Fibroblast of lung (primary cell): ENCODE data around the gene JAK2. TPM values are rescaled to one million over a fixed set of nuclear protein-coding genes. Genes with fewer than 3 reads are reported as not detected.

ENCODE experiments used
- DNase-seq, 2 donors: peaks; one replicate each; pipeline versions ENCODE4 v3.0.0 to v3.0.0-alpha.2; 2010; ENCODE audit warnings: low read depth in 2 of 2
- H2AFZ ChIP-seq: 2 replicates; pipeline ENCODE4 v1.5.1; 2012; ENCODE audit warnings: low read length, control low read depth, inconsistent platforms
- H3K27ac ChIP-seq: 2 replicates; pipeline ENCODE4 v1.5.1; 2011; ENCODE audit warnings: low read length, control low read depth; ENCODE audit not compliant: insufficient read depth
- H3K27me3 ChIP-seq: 2 replicates; pipeline ENCODE4 v1.5.1; 2011; ENCODE audit warnings: mild to moderate bottlenecking, low read length; ENCODE audit not compliant: control insufficient read depth, insufficient read depth
- H3K36me3 ChIP-seq: 2 replicates; pipeline ENCODE4 v1.5.1; 2011; ENCODE audit warnings: low read length; ENCODE audit not compliant: control insufficient read depth, insufficient read depth
- H3K4me1 ChIP-seq: 2 replicates; pipeline ENCODE4 v1.5.1; 2011; ENCODE audit warnings: low read length; ENCODE audit not compliant: control insufficient read depth, insufficient read depth; ENCODE audit errors: extremely low read depth
- H3K4me2 ChIP-seq: 2 replicates; pipeline ENCODE4 v1.5.1; 2011; ENCODE audit warnings: low read length, control low read depth; ENCODE audit not compliant: insufficient read depth; ENCODE audit errors: extremely low read depth
- H3K4me3 ChIP-seq, 4 experiments: fragments of 200-600 bp in 1 of 4; sonication (generic) in 1 of 4; replicated peaks in 1 of 4; 2 replicates each; pipeline ENCODE4 v1.5.1; 2011 to 2016; ENCODE audit warnings: low read length in 4 of 4, low read depth in 3 of 4, mild to moderate bottlenecking in 3 of 4, control low read depth in 2 of 4, inconsistent platforms in 1 of 4, mixed read lengths in 1 of 4; ENCODE audit not compliant: insufficient read depth in 1 of 4; ENCODE audit errors: control extremely low read depth in 1 of 4
- H3K79me2 ChIP-seq: 2 replicates; pipeline ENCODE4 v1.5.1; 2012; ENCODE audit warnings: mild to moderate bottlenecking, low read length, inconsistent platforms; ENCODE audit not compliant: control insufficient read depth, insufficient read depth
- H3K9ac ChIP-seq: 2 replicates; pipeline ENCODE4 v1.5.1; 2011; ENCODE audit warnings: mild to moderate bottlenecking, low read length, control low read depth; ENCODE audit not compliant: insufficient read depth
- H3K9me3 ChIP-seq: 2 replicates; pipeline ENCODE4 v1.5.1; 2012; ENCODE audit warnings: low read depth, low read length; ENCODE audit not compliant: control insufficient read depth, insufficient read depth
- H4K20me1 ChIP-seq: 2 replicates; pipeline ENCODE4 v1.5.1; 2011; ENCODE audit warnings: low read length; ENCODE audit not compliant: control insufficient read depth, insufficient read depth; ENCODE audit errors: extremely low read depth
- EZH2 ChIP-seq: IDR thresholded peaks from 2 replicates; pipeline ENCODE4 v1.5.1; 2012; ENCODE audit warnings: low read length, control low read depth, mild to moderate bottlenecking; ENCODE audit errors: missing control alignments
- polyA plus RNA-seq, 2 donors: library from polyadenylated mRNA; depleted of rRNA in 1 of 2; stranded (reverse) in 1 of 2; unstranded in 1 of 2; fragments of >200 nt; gene quantifications; 2 replicates each; pipeline ENCODE4 v1.2.1, GENCODE V29; 2011 to 2012; ENCODE audit warnings: missing spikeins in 1 of 2
- total RNA-seq: library from RNA; depleted of rRNA; stranded (reverse); fragments of >200 nt; gene quantifications from 2 replicates; pipeline ENCODE4 v1.2.1, GENCODE V29; 2014
- TF ChIP-seq, protein P1 (sequence below), 2 donors: IDR thresholded peaks in 1 of 2; conservative IDR thresholded peaks in 1 of 2; 1 replicate in 1 of 2; 2 replicates in 1 of 2; pipeline ENCODE4 v1.5.1; 2011 to 2012; ENCODE audit warnings: low read length in 2 of 2, control low read depth in 1 of 2, inconsistent platforms in 1 of 2, low read depth in 1 of 2, mild to moderate bottlenecking in 1 of 2

The JAK2 gene
- total and polyA plus RNA-seq, 2 donors (not counting 1 experiment from before 2014, with no cell fraction given): 5.0 to 13.4 TPM

- Histone ChIP-seq H3K4me2 (no peak overlapping the region), H3K27me3 (no peaks in the 10 kb centered on the region), H4K20me1 (no peaks in the 10 kb centered on the region), H3K4me3 (no peak overlapping the region), H3K79me2 (no peaks in the 10 kb centered on the region), H3K36me3 (no peaks in the 10 kb centered on the region), H3K4me1 (no peaks in the 10 kb centered on the region), H3K27ac (no peak overlapping the region), H3K9ac (no peak overlapping the region), H3K9me3 (no peaks in the 10 kb centered on the region), H2AFZ (no peak overlapping the region)
- no peak for DNase-seq
- no peak for TF ChIP-seq EZH2
- TF ChIP-seq, protein P1, sequence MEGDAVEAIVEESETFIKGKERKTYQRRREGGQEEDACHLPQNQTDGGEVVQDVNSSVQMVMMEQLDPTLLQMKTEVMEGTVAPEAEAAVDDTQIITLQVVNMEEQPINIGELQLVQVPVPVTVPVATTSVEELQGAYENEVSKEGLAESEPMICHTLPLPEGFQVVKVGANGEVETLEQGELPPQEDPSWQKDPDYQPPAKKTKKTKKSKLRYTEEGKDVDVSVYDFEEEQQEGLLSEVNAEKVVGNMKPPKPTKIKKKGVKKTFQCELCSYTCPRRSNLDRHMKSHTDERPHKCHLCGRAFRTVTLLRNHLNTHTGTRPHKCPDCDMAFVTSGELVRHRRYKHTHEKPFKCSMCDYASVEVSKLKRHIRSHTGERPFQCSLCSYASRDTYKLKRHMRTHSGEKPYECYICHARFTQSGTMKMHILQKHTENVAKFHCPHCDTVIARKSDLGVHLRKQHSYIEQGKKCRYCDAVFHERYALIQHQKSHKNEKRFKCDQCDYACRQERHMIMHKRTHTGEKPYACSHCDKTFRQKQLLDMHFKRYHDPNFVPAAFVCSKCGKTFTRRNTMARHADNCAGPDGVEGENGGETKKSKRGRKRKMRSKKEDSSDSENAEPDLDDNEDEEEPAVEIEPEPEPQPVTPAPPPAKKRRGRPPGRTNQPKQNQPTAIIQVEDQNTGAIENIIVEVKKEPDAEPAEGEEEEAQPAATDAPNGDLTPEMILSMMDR (conservative IDR thresholded peaks at IDR 0.05 in 1 of 2, IDR thresholded peaks at IDR 0.05 in 1 of 2; ENCODE audit: low read depth in 1 of 2, low read length in 2 of 2): no peak
Measured at GRCh38 chr9:5062631-5063030, 77.6 kb downstream of the JAK2 start.

GRCh38 chr9:5072871-5073270, 87.8 kb downstream of the JAK2 start:
- no peaks in the 10 kb centered on the region for H3K27me3 ChIP-seq
- H4K20me1 ChIP-seq: no peaks in the 10 kb centered on the region
- H3K4me2 ChIP-seq: no peak overlapping the region
- DNase-seq: no peak
- H3K79me2 ChIP-seq: no peaks in the 10 kb centered on the region
- H2AFZ ChIP-seq: no peak overlapping the region
- no peaks in the 10 kb centered on the region for H3K4me1 ChIP-seq
- no peak overlapping the region for H3K27ac ChIP-seq
- TF ChIP-seq EZH2: no peak
- TF ChIP-seq, protein P1 (conservative IDR thresholded peaks at IDR 0.05 in 1 of 2, IDR thresholded peaks at IDR 0.05 in 1 of 2; ENCODE audit: low read depth in 1 of 2, low read length in 2 of 2): no peak
- no peaks in the 10 kb centered on the region for H3K36me3 ChIP-seq
- no peaks in the 10 kb centered on the region for H3K9me3 ChIP-seq
- no peak overlapping the region for H3K9ac ChIP-seq
- H3K4me3 ChIP-seq: no peak overlapping the region

GRCh38 chr9:5073701-5074100, 88.6 kb downstream of the JAK2 start:
- no peak overlapping the region for H3K4me2 ChIP-seq
- no peak overlapping the region for H2AFZ ChIP-seq
- no peak overlapping the region for H3K9ac ChIP-seq
- DNase-seq: no peak
- no peak overlapping the region for H3K4me3 ChIP-seq
- H3K27me3 ChIP-seq: no peaks in the 10 kb centered on the region
- H4K20me1 ChIP-seq: no peaks in the 10 kb centered on the region
- H3K27ac ChIP-seq: no peak overlapping the region
- no peaks in the 10 kb centered on the region for H3K9me3 ChIP-seq
- no peak for TF ChIP-seq EZH2
- TF ChIP-seq, protein P1 (conservative IDR thresholded peaks at IDR 0.05 in 1 of 2, IDR thresholded peaks at IDR 0.05 in 1 of 2; ENCODE audit: low read depth in 1 of 2, low read length in 2 of 2): no peak
- H3K4me1 ChIP-seq: no peaks in the 10 kb centered on the region
- no peaks in the 10 kb centered on the region for H3K36me3 ChIP-seq
- no peaks in the 10 kb centered on the region for H3K79me2 ChIP-seq
